Measurements from ENCODE around the gene ITGB4. TPM values are rescaled to one million over a fixed set of nuclear protein-coding genes. Genes with fewer than 3 reads are reported as not detected.

Gene ITGB4
- total and polyA plus RNA-seq, 10 of the 15 experiments (the other 5 are each of a cell fraction or from before 2014, with no cell fraction given), result 0.06 to 1.6 (median 0.27) TPM; not detected in 2

DNA sequence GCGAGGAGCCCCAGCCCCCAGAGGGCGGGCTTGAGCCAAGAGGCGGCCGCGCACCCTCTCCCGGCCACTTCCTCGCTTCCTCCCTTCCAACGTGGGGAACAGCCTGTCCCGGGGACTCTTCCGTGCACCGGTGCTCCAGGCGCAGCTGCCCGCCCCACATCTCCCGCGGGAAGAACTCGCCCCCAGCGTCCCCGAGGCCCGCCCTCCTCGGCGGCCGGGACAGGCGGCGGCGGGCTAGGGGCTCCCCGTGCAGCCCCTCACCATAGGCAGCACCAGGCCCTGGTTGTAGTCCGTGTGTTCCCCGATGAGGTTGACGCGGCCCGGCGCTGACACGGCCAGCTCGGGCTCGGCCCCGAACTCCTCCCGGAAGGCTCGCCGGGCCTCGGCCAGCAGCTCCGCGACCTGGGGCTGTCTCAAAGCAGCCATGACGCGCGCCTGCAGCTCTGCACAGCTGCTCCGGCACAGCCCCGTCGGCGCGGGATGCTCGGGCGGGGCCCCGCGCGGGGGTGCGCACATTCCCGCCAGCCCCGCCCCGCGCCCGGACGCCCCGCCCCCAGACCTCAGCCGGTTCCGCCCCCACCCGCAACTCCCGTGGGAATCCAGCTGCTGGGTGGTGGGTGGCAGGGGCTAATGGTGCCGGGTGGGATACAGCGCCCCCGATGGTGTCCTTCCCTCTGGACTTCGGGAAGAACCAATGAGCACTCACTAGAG lies 43.6 kb downstream of the ITGB4 start, which contains the start of gene GALK1:
GALK1 (minus strand) TSS at position 482 of the 711 bp plus-strand sequence; CDS start at position 426, 56 bp downstream.
- in situ Hi-C loops (cut with MboI), result no loop called here
- under 1% methylated on average over 41 of the region's 71 CpGs for WGBS (ENCODE audit: insufficient coverage, insufficient replicate concordance, low lambda C conversion rate, missing lambda C conversion rate)
- RAD21 ChIA-PET (ENCODE audit: unreplicated experiment), result interaction anchor here (0.7 to 3.9 kb wide), 22 partner anchors 11 to 386 kb away, joined by 3 to 32 read pairs (median 6); partner anchors contain the start of genes TRIM65, UNC13D, UNK and WBP2
- Histone ChIP-seq H3K27ac (ENCODE audit: control insufficient read depth, insufficient read depth) (peak within 1 kb of the TSS; percentile 48; the same call in 1 of the 2 replicates), H4K20me1 (ENCODE audit: control insufficient read depth, insufficient read depth) (no peaks in the 10 kb centered on the region), H3K4me2 (ENCODE audit: control insufficient read depth, insufficient read depth) (peak within 1 kb of the TSS; percentile 98), H3K27me3 (replicated peaks in 1 of 2; ENCODE audit: control insufficient read depth in 2 of 2, insufficient read depth in 2 of 2, low read length in 1 of 2) (no peaks in the 10 kb centered on the region), H3K4me1 (ENCODE audit: control insufficient read depth, insufficient read depth, low read length) (peaks cover 12% of the 10 kb centered on the region), H3K79me2 (ENCODE audit: control insufficient read depth, insufficient read depth, low read length) (no peaks in the 10 kb centered on the region; the same call in 1 of the 2 replicates), H2AFZ (ENCODE audit: control insufficient read depth, low read depth, low read length) (peak within 1 kb of the TSS; percentile 92), H3K9ac (ENCODE audit: control insufficient read depth, insufficient read depth, low read length) (peak within 1 kb of the TSS; percentile 80), H3K9me3 (replicated peaks; ENCODE audit: control insufficient read depth, insufficient read depth, low read length) (no peaks in the 10 kb centered on the region), H3K4me3 (peak within 1 kb of the TSS; percentile 76; the same call in 1 of the 2 replicates), H3K36me3 (ENCODE audit: control insufficient read depth in 2 of 2, insufficient read depth in 2 of 2, low read length in 1 of 2) (no peaks in the 10 kb centered on the region)
- no peak for DNase-seq (ENCODE audit: low read depth, low spot score)
- POLR2A ChIA-PET, result interaction anchor here (0.6 to 5.3 kb wide), 17 partner anchors 8 to 412 kb away, joined by 3 to 40 read pairs (median 4); partner anchors contain the start of genes UNC13D, UNK and WBP2
- CTCF ChIA-PET, result interaction anchor here (0.7 to 5.6 kb wide), 29 partner anchors 8 to 240 kb away, joined by 3 to 75 read pairs (median 5); partner anchors contain the start of genes SMIM5, TRIM65, UNC13D and UNK
- SMC1A ChIA-PET (ENCODE audit: uncharacterized antibody, unreplicated experiment), result interaction anchor here (0.5 to 2.6 kb wide), 18 partner anchors 11 to 240 kb away, joined by 3 to 11 read pairs (median 3); partner anchors contain the start of genes MRPL38 and TRIM65
- ATAC-seq, result peak; percentile 96
- intact Hi-C loops (cut with micrococcal nuclease; ENCODE audit: unreplicated experiment), result no loop called here
- FAIRE-seq, result no peak
- BruUV-seq (replicated peaks), result TSS peak; percentile 78
- TF ChIP-seq MYC (IDR thresholded peaks at IDR 0.05; ENCODE audit: insufficient read depth, insufficient read length, insufficient replicate concordance, low read length, severe bottlenecking), result peak; percentile 20
- TF ChIP-seq CHD2 (IDR thresholded peaks at IDR 0.05; ENCODE audit: borderline replicate concordance, low read depth, low read length), result no peak
- TF ChIP-seq HDGF (IDR thresholded peaks at IDR 0.05), result peak; percentile 56; the same call in 1 of the 2 replicates
- peak; percentile 59; the same call in 1 of the 2 replicates for TF ChIP-seq MXI1 (IDR thresholded peaks at IDR 0.05; ENCODE audit: low read depth, low read length)
- TF ChIP-seq BHLHE40 (IDR thresholded peaks at IDR 0.05; ENCODE audit: borderline replicate concordance in 1 of 2, low read depth in 2 of 2, low read length in 1 of 2), result peak; percentile 33 to 46; a peak in 3 of 4 replicates
- peak; percentile 64; the same call in 1 of the 2 replicates for TF ChIP-seq RB1 (IDR thresholded peaks at IDR 0.05; ENCODE audit: borderline replicate concordance)
- 0 out of 3 replicates have a peak, but pooled peaks of 1 of the 2 experiments have one; percentile 49 for TF ChIP-seq EGR1 (IDR thresholded peaks at IDR 0.05; ENCODE audit: borderline replicate concordance in 1 of 2, low read depth in 2 of 2, low read length in 2 of 2)
- TF ChIP-seq TCF3 (IDR thresholded peaks at IDR 0.05; ENCODE audit: borderline replicate concordance, insufficient read depth, low read depth, low read length), result 0 out of 2 replicates have a peak, but pooled peaks have one; percentile 51
- TF ChIP-seq TCF7 (IDR thresholded peaks at IDR 0.05; ENCODE audit: borderline replicate concordance), result no peak
- peak; percentile 49 for TF ChIP-seq RAD21 (IDR thresholded peaks at IDR 0.05; ENCODE audit: insufficient read depth, low read depth, low read length)
- TF ChIP-seq POLR2A (IDR thresholded peaks at IDR 0.05; ENCODE audit: low read depth, low read length), result peak; percentile 83
- TF ChIP-seq JUNB (IDR thresholded peaks at IDR 0.05), result no peak
- TF ChIP-seq GATAD2B (conservative IDR thresholded peaks at IDR 0.05; ENCODE audit: low read depth), result peak; percentile 74; the same call in 1 of the 2 replicates
- peak; percentile 8; the same call in 1 of the 2 replicates for TF ChIP-seq NBN (IDR thresholded peaks at IDR 0.05)
- no peak for TF ChIP-seq WRNIP1 (IDR thresholded peaks at IDR 0.05; ENCODE audit: borderline replicate concordance, low read depth, low read length)
- TF ChIP-seq MEF2B (IDR thresholded peaks at IDR 0.05; ENCODE audit: partially characterized antibody, poor library complexity, severe bottlenecking), result peak; percentile 94
- no peak for TF ChIP-seq RFX5 (IDR thresholded peaks at IDR 0.05; ENCODE audit: low read depth, low read length)
- no peak for TF ChIP-seq ATF7 (IDR thresholded peaks at IDR 0.05; ENCODE audit: low read depth)
- no peak for TF ChIP-seq RBBP5 (conservative IDR thresholded peaks at IDR 0.05)
- TF ChIP-seq, protein P1, sequence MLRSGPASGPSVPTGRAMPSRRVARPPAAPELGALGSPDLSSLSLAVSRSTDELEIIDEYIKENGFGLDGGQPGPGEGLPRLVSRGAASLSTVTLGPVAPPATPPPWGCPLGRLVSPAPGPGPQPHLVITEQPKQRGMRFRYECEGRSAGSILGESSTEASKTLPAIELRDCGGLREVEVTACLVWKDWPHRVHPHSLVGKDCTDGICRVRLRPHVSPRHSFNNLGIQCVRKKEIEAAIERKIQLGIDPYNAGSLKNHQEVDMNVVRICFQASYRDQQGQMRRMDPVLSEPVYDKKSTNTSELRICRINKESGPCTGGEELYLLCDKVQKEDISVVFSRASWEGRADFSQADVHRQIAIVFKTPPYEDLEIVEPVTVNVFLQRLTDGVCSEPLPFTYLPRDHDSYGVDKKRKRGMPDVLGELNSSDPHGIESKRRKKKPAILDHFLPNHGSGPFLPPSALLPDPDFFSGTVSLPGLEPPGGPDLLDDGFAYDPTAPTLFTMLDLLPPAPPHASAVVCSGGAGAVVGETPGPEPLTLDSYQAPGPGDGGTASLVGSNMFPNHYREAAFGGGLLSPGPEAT (IDR thresholded peaks at IDR 0.05; ENCODE audit: low read depth), result 0 out of 2 replicates have a peak, but pooled peaks have one; percentile 8
- peak in 1 of 2 experiments; percentile 33; a peak in 1 of 4 replicates for TF ChIP-seq IKZF2 (IDR thresholded peaks at IDR 0.05)
- TF ChIP-seq IKZF1 (conservative IDR thresholded peaks at IDR 0.05), result peak; percentile 91
- 0 out of 2 replicates have a peak, but pooled peaks have one; percentile 18 for TF ChIP-seq BACH1 (IDR thresholded peaks at IDR 0.05; ENCODE audit: borderline replicate concordance)
